Measurements from ENCODE around the gene VPS33B. TPM values are rescaled to one million over a fixed set of nuclear protein-coding genes. Genes with fewer than 3 reads are reported as not detected.

Gene VPS33B
- total RNA-seq, 4 donors from 2014 or later: 6.7 to 18.7 (median 10.8) TPM

GRCh38 chr15:91031796-91032195 lies 9.4 kb upstream of the VPS33B start:
- TF ChIP-seq POLR2A (IDR thresholded peaks at IDR 0.05) (no peak), POLR2AphosphoS5 (IDR thresholded peaks at IDR 0.05) (no peak), EP300 (IDR thresholded peaks at IDR 0.05; ENCODE audit: low read depth) (no peak)
- TF ChIP-seq, protein P1, sequence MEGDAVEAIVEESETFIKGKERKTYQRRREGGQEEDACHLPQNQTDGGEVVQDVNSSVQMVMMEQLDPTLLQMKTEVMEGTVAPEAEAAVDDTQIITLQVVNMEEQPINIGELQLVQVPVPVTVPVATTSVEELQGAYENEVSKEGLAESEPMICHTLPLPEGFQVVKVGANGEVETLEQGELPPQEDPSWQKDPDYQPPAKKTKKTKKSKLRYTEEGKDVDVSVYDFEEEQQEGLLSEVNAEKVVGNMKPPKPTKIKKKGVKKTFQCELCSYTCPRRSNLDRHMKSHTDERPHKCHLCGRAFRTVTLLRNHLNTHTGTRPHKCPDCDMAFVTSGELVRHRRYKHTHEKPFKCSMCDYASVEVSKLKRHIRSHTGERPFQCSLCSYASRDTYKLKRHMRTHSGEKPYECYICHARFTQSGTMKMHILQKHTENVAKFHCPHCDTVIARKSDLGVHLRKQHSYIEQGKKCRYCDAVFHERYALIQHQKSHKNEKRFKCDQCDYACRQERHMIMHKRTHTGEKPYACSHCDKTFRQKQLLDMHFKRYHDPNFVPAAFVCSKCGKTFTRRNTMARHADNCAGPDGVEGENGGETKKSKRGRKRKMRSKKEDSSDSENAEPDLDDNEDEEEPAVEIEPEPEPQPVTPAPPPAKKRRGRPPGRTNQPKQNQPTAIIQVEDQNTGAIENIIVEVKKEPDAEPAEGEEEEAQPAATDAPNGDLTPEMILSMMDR (IDR thresholded peaks at IDR 0.05): no peak
- no peak overlapping the region for H3K4me3 ChIP-seq
- peaks cover 0 to 3% (median 0%) of the 10 kb centered on the region in 4 donors for H3K4me1 ChIP-seq
- in situ Hi-C loops (cut with MboI; ENCODE audit: low pct_ligation_motif_present in 1 of 4, low pct_unique_long_range_greater_than_20kb in 1 of 4, low sequenced_read_pairs in 3 of 4) (no loop called here), intact Hi-C loops (cut with DNase I; ENCODE audit: low total_unique reads) (loop anchor here (10.0 kb wide), 1 partner anchor 67 kb away; no protein-coding TSS in a partner anchor)
- DNase-seq: no peak
- no peaks in the 10 kb centered on the region for H3K9me3 ChIP-seq
- H3K27me3 ChIP-seq: no peaks in the 10 kb centered on the region
- H3K36me3 ChIP-seq: no peaks in the 10 kb centered on the region
- 75% methylated on average over 10 of the region's 10 CpGs; no CpG with 5 or more reads in 1 of the 2 donors for WGBS, 2 donors (ENCODE audit: low coverage in 1 of 2)
- H3K27ac ChIP-seq: no peak overlapping the region

- no peak for DNase-seq
- no peak overlapping the region for H3K4me3 ChIP-seq
- 20 to 39% methylated on average over 1 of the region's 1 CpG for WGBS, 2 donors (ENCODE audit: low coverage in 1 of 2)
- no peaks in the 10 kb centered on the region for H3K36me3 ChIP-seq
- in situ Hi-C loops (cut with MboI; ENCODE audit: low pct_ligation_motif_present in 1 of 4, low pct_unique_long_range_greater_than_20kb in 1 of 4, low sequenced_read_pairs in 3 of 4) (no loop called here), intact Hi-C loops (cut with DNase I; ENCODE audit: low total_unique reads) (no loop called here)
- H3K27ac ChIP-seq: no peak overlapping the region
- H3K9me3 ChIP-seq: no peaks in the 10 kb centered on the region
- peaks cover 0 to 7% (median 6%) of the 10 kb centered on the region in 4 donors for H3K4me1 ChIP-seq
- H3K27me3 ChIP-seq: no peaks in the 10 kb centered on the region
- TF ChIP-seq, protein P1 (IDR thresholded peaks at IDR 0.05): no peak
- TF ChIP-seq POLR2A (IDR thresholded peaks at IDR 0.05) (no peak), EP300 (IDR thresholded peaks at IDR 0.05; ENCODE audit: low read depth) (no peak), POLR2AphosphoS5 (IDR thresholded peaks at IDR 0.05) (no peak)
Observed at GRCh38 chr15:91027677-91028076, 5.3 kb upstream of the VPS33B start.

- in situ Hi-C loops (cut with MboI; ENCODE audit: low pct_ligation_motif_present in 1 of 4, low pct_unique_long_range_greater_than_20kb in 1 of 4, low sequenced_read_pairs in 3 of 4) (no loop called here), intact Hi-C loops (cut with DNase I; ENCODE audit: low total_unique reads) (no loop called here)
- 89 to 93% methylated on average over 5 to 7 of the region's 7 CpGs for WGBS, 2 donors (ENCODE audit: low coverage in 1 of 2)
- no peak overlapping the region for H3K4me3 ChIP-seq
- H3K27me3 ChIP-seq: no peaks in the 10 kb centered on the region
- no peak for DNase-seq
- no peaks in the 10 kb centered on the region for H3K36me3 ChIP-seq
- H3K9me3 ChIP-seq: no peaks in the 10 kb centered on the region
- peaks cover 0 to 25% (median 22%) of the 10 kb centered on the region in 4 donors for H3K4me1 ChIP-seq
- H3K27ac ChIP-seq: no peak overlapping the region
- no peak for TF ChIP-seq POLR2A (IDR thresholded peaks at IDR 0.05)
- no peak for TF ChIP-seq EP300 (IDR thresholded peaks at IDR 0.05; ENCODE audit: low read depth)
- TF ChIP-seq, protein P1 (IDR thresholded peaks at IDR 0.05): no peak
- no peak for TF ChIP-seq POLR2AphosphoS5 (IDR thresholded peaks at IDR 0.05)
Observed at GRCh38 chr15:91023720-91024119, 1.3 kb upstream of the VPS33B start.

DNA sequence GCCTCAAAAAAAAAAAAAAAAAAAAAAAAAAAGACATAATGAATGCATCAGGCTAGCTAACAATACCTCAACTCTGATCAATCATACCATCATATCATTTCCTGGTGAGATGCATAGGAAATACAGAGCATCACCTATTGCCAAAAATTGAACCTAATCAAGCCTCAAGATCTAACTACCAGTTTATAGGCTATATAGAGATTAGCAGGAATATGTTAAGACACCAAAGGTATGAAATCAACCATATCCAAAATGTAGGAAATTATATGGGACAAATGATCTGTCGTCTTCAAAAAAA lies 387 bp upstream of the VPS33B start:
- WGBS, 2 donors (ENCODE audit: low coverage in 1 of 2): 0 to 23% methylated on average over 1 of the region's 1 CpG
- no peak for DNase-seq
- in situ Hi-C loops (cut with MboI; ENCODE audit: low pct_ligation_motif_present in 1 of 4, low pct_unique_long_range_greater_than_20kb in 1 of 4, low sequenced_read_pairs in 3 of 4): no loop called here
- peaks cover 0 to 25% (median 22%) of the 10 kb centered on the region in 4 donors for H3K4me1 ChIP-seq
- no peaks in the 10 kb centered on the region for H3K36me3 ChIP-seq
- H3K4me3 ChIP-seq: peak overlapping the region; percentile 51 to 100 (median 74)
- no peaks in the 10 kb centered on the region for H3K9me3 ChIP-seq
- H3K27me3 ChIP-seq: no peaks in the 10 kb centered on the region
- intact Hi-C loops (cut with DNase I; ENCODE audit: low total_unique reads): no loop called here
- TF ChIP-seq EP300 (IDR thresholded peaks at IDR 0.05; ENCODE audit: low read depth) (no peak), POLR2A (IDR thresholded peaks at IDR 0.05) (no peak), POLR2AphosphoS5 (IDR thresholded peaks at IDR 0.05) (no peak)
- TF ChIP-seq, protein P1 (IDR thresholded peaks at IDR 0.05): no peak
- peak overlapping the region; percentile 74 to 92 (median 79) for H3K27ac ChIP-seq

Data from transverse colon (tissue), 4 donors.